COR-L47 (cell line): Measurements from ENCODE around the gene SCYL2.
A peak's percentile ranks its signal among the peaks of the same experiment; 100 is the strongest.
"Not testable (repeated sequence)": the region's sequence is repeated elsewhere in the genome, so short reads cannot be mapped to it uniquely, and the experiment has no call there.

Experiments used
- DNase-seq: peaks from one replicate; lab custom pipeline; 2025; lab: John Stamatoyannopoulos, UW

SCYL2 gene

GRCh38 chr12:100266835-100267602, at the start of gene SCYL2, which contains the start of gene DEPDC4:
TSS of gene SCYL2 (plus strand) at chr12:100267177. CDS start at chr12:100282971, 15,794 bp downstream.
TSS of gene DEPDC4 (minus strand) at chr12:100267079. CDS start at chr12:100267076, 3 bp downstream.
- DNase-seq, result peak; percentile 91

GRCh38 chr12:100219328-100220109, 47.5 kb upstream of the SCYL2 start:
- no peak for DNase-seq

GRCh38 chr12:100221523-100221922, 45.5 kb upstream of the SCYL2 start:
- no peak for DNase-seq

- not testable (repeated sequence) for DNase-seq
These were observed 44.8 kb upstream of the SCYL2 start for GRCh38 chr12:100222173-100222572.

- DNase-seq, result no peak
These were observed 41.5 kb upstream of the SCYL2 start for GRCh38 chr12:100225491-100225890.

GRCh38 chr12:100229036-100229635, 37.8 kb upstream of the SCYL2 start:
- DNase-seq, result peak; percentile 8

- DNase-seq, result no peak
These were observed 37.1 kb upstream of the SCYL2 start for GRCh38 chr12:100229876-100230275.

GRCh38 chr12:100231873-100232272, 35.1 kb upstream of the SCYL2 start:
- not testable (repeated sequence) for DNase-seq

GRCh38 chr12:100234166-100234565, 32.8 kb upstream of the SCYL2 start:
- no peak for DNase-seq

- DNase-seq, result peak; percentile 45
These were observed 32.2 kb upstream of the SCYL2 start for GRCh38 chr12:100234591-100235304.

- no peak for DNase-seq
These were observed 28.2 kb upstream of the SCYL2 start for GRCh38 chr12:100238801-100239200.

- DNase-seq, result no peak
These were observed 27.4 kb upstream of the SCYL2 start for GRCh38 chr12:100239589-100239988.

- DNase-seq, result no peak
These were observed 23.8 kb upstream of the SCYL2 start for GRCh38 chr12:100243137-100243536.

GRCh38 chr12:100247765-100248164, 19.2 kb upstream of the SCYL2 start:
- no peak for DNase-seq

GRCh38 chr12:100248886-100249285, 18.1 kb upstream of the SCYL2 start:
- no peak for DNase-seq

- DNase-seq, result no peak
These were observed 17.0 kb upstream of the SCYL2 start for GRCh38 chr12:100249941-100250340.

GRCh38 chr12:100251917-100252316, 15.1 kb upstream of the SCYL2 start:
- DNase-seq, result no peak

GRCh38 chr12:100253437-100253836, 13.5 kb upstream of the SCYL2 start:
- DNase-seq, result no peak

- DNase-seq, result no peak
These were observed 12.1 kb upstream of the SCYL2 start for GRCh38 chr12:100254876-100255275.

- no peak for DNase-seq
These were observed 8.8 kb upstream of the SCYL2 start for GRCh38 chr12:100258127-100258526.

GRCh38 chr12:100263131-100263530, 3.8 kb upstream of the SCYL2 start:
- no peak for DNase-seq

GRCh38 chr12:100265107-100265506, 1.9 kb upstream of the SCYL2 start:
- not testable (repeated sequence) for DNase-seq
